HepG2 (cell line): ENCODE results near the gene CTDSP1. TPM values are rescaled to one million over a fixed set of nuclear protein-coding genes. Genes with fewer than 3 reads are reported as not detected.

Source experiments
- ATAC-seq: fragments of 200-7000 bp; cut with Tn5 transposase; 3 replicates; pipeline ENCODE4 v1.9.1; 2020; ENCODE audit warnings: mild to moderate bottlenecking, moderate library complexity
- BruUV-seq: library from RNA; stranded (reverse); fragments of 400-500 nt; replicated peaks from 2 replicates; lab custom pipeline; 2021; lab: Mats Ljungman, UMichigan
- CTCF ChIA-PET: fragments of 300-600 bp; formaldehyde crosslinking; extraction: SDS; loops from one replicate; lab custom pipeline; 2021; ENCODE audit warnings: low total read pairs, inconsistent platforms, low intra/inter-chr PET ratio; lab: Yijun Ruan, JAX
- POLR2A ChIA-PET: fragments of 350-600 bp; sonication (Branson Sonifier 250); formaldehyde crosslinking; loops from one replicate; lab custom pipeline; 2020; ENCODE audit warnings: antibody characterized with exemption, inconsistent platforms; lab: Yijun Ruan, JAX
- DNase-seq: peaks from one replicate; pipeline ENCODE4 v3.0.0-alpha.2; 2015; ENCODE audit warnings: low spot score
- FAIRE-seq: peaks from 3 replicates; lab custom pipeline; 2011; peaks lifted over from hg19 to GRCh38; lab: Jason Lieb, UNC
- H2AFZ ChIP-seq: one replicate; pipeline ENCODE4 v1.6.1; 2011; ENCODE audit warnings: low read length, inconsistent platforms
- H3K27ac ChIP-seq: fragments of 300-600 bp; 3 replicates; pipeline ENCODE4 v1.8.0; 2011; ENCODE audit warnings: mixed run types, mild to moderate bottlenecking, mixed read lengths, low read length, inconsistent platforms; ENCODE audit not compliant: insufficient read depth; ENCODE audit errors: extremely low read length
- H3K27me3 ChIP-seq, 2 experiments: fragments of 200-600 bp in 1 of 2; 2 replicates in 1 of 2; 3 replicates in 1 of 2; pipeline versions ENCODE4 v1.6.0 to v1.8.0; 2011; ENCODE audit warnings: low read length in 2 of 2, mild to moderate bottlenecking in 2 of 2, moderate library complexity in 2 of 2, inconsistent platforms in 1 of 2; ENCODE audit not compliant: insufficient read depth in 2 of 2, control insufficient read depth in 1 of 2
- H3K36me3 ChIP-seq, 2 experiments: fragments of 200-600 bp in 1 of 2; replicated peaks in 1 of 2; 2 replicates in 1 of 2; 3 replicates in 1 of 2; pipeline versions ENCODE4 v1.5.1 to v1.8.0; 2011; ENCODE audit warnings: low read length in 2 of 2, inconsistent platforms in 1 of 2; ENCODE audit not compliant: insufficient read depth in 2 of 2, control insufficient read depth in 1 of 2
- H3K4me1 ChIP-seq: 2 replicates; pipeline ENCODE4 v1.5.1; 2012; ENCODE audit warnings: low read length, inconsistent platforms; ENCODE audit not compliant: insufficient read depth
- H3K4me2 ChIP-seq: 2 replicates; pipeline ENCODE4 v1.6.0; 2011; ENCODE audit warnings: low read depth, low read length, inconsistent platforms
- H3K4me3 ChIP-seq, 3 experiments: fragments of 200-600 bp in 1 of 3; sonication (generic), shearing (Covaris generic) in 1 of 3; replicated peaks in 1 of 3; 2 replicates each; pipeline ENCODE4 v1.5.1; 2011 to 2016; ENCODE audit warnings: low read length in 3 of 3, inconsistent platforms in 2 of 3, low read depth in 2 of 3, mild to moderate bottlenecking in 2 of 3, control low read depth in 1 of 3, mixed read lengths in 1 of 3; ENCODE audit not compliant: insufficient read depth in 1 of 3
- H3K79me2 ChIP-seq: one replicate; pipeline ENCODE4 v1.6.1; 2011; ENCODE audit warnings: low read length, inconsistent platforms; ENCODE audit not compliant: insufficient read depth
- H3K9ac ChIP-seq: 2 replicates; pipeline ENCODE4 v1.6.0; 2011; ENCODE audit warnings: mild to moderate bottlenecking, low read depth, low read length, inconsistent platforms; ENCODE audit not compliant: insufficient read depth
- H3K9me3 ChIP-seq: 2 replicates; pipeline ENCODE4 v1.5.1; 2012; ENCODE audit warnings: mild to moderate bottlenecking, low read length
- H4K20me1 ChIP-seq: 2 replicates; pipeline ENCODE4 v1.6.0; 2011; ENCODE audit warnings: inconsistent platforms, mild to moderate bottlenecking, low read length, moderate library complexity; ENCODE audit not compliant: insufficient read depth
- ATF3 ChIP-seq: sonication (generic); formaldehyde crosslinking; IDR thresholded peaks from 2 replicates; pipeline ENCODE4 v1.4.0; 2020; ENCODE audit warnings: missing genetic modification reagents
- EHMT2 ChIP-seq: fragments of 200-600 bp; sonication (generic); IDR thresholded peaks from 2 replicates; pipeline ENCODE4 v1.7.0; 2017; ENCODE audit warnings: antibody characterized with exemption, low read depth, low read length, borderline replicate concordance
- FOXJ3 ChIP-seq: sonication (generic); formaldehyde crosslinking; IDR thresholded peaks from 2 replicates; pipeline ENCODE4 v1.4.0; 2020; ENCODE audit warnings: missing genetic modification reagents, mild to moderate bottlenecking, borderline replicate concordance
- FOXM1 ChIP-seq: sonication (generic); formaldehyde crosslinking; IDR thresholded peaks from 2 replicates; pipeline ENCODE4 v1.5.0; 2020; ENCODE audit warnings: missing genetic modification reagents
- HOXA9 ChIP-seq: sonication (generic); formaldehyde crosslinking; IDR thresholded peaks from 2 replicates; pipeline ENCODE4 v1.8.1; 2022; ENCODE audit warnings: missing genetic modification reagents, mild to moderate bottlenecking, moderate library complexity, borderline replicate concordance
- LBX2 ChIP-seq: sonication (generic); formaldehyde crosslinking; IDR thresholded peaks from 2 replicates; pipeline ENCODE4 v1.5.0; 2020; ENCODE audit warnings: missing genetic modification reagents, mild to moderate bottlenecking, borderline replicate concordance
- MBD4 ChIP-seq: IDR thresholded peaks from 2 replicates; pipeline ENCODE4 v1.6.1; 2012; ENCODE audit warnings: low read length, inconsistent platforms, borderline replicate concordance
- MTA1 ChIP-seq: sonication (generic); formaldehyde crosslinking; IDR thresholded peaks from 2 replicates; pipeline ENCODE4 v1.4.0; 2020; ENCODE audit warnings: missing genetic modification reagents, mild to moderate bottlenecking, borderline replicate concordance
- ZNF234 ChIP-seq: sonication (generic); formaldehyde crosslinking; conservative IDR thresholded peaks from 2 replicates; pipeline ENCODE4 v1.5.1; 2020; ENCODE audit warnings: mild to moderate bottlenecking, missing genetic modification reagents
- ZNF264 ChIP-seq: sonication (generic); formaldehyde crosslinking; IDR thresholded peaks from 2 replicates; pipeline ENCODE4 v1.4.0; 2020; ENCODE audit warnings: missing genetic modification reagents
- ZNF30 ChIP-seq: sonication (generic); formaldehyde crosslinking; IDR thresholded peaks from 2 replicates; pipeline ENCODE4 v1.5.0; 2020; ENCODE audit warnings: mild to moderate bottlenecking, missing genetic modification reagents
- ZNF484 ChIP-seq: sonication (generic); formaldehyde crosslinking; IDR thresholded peaks from 2 replicates; pipeline ENCODE4 v1.5.1; 2020; ENCODE audit warnings: mild to moderate bottlenecking, low read depth, missing genetic modification reagents, borderline replicate concordance
- ZNF749 ChIP-seq: sonication (generic); formaldehyde crosslinking; IDR thresholded peaks from 2 replicates; pipeline ENCODE4 v1.8.0; 2022; ENCODE audit warnings: mild to moderate bottlenecking, missing genetic modification reagents, moderate library complexity, borderline replicate concordance
- WGBS: methylation state at CpG from one replicate; pipeline ENCODE4 v1.1.6; 2017; ENCODE audit warnings: low lambda C conversion rate; 5-methylcytosine and 5-hydroxymethylcytosine counted together
- in situ Hi-C: cut with HindIII; loops from 2 replicates; pipeline ENCODE4 v1.10.0; 2017; ENCODE audit warnings: low pct_unique_long_range_greater_than_20kb; ENCODE audit not compliant: extremely low pct_ligation_motif_present
- intact Hi-C: fragments of 100-400 bp; cut with micrococcal nuclease; formaldehyde crosslinking; loops from one replicate; pipeline ENCODE4 v1.10.0; 2022; ENCODE audit not compliant: unreplicated experiment
- polyA plus RNA-seq, 8 experiments: library from polyadenylated mRNA; depleted of rRNA in 3 of 8; stranded (reverse) in 7 of 8; unstranded in 1 of 8; fragments of >200 nt; fragmentation: Illumina TruSeq in 4 of 8; extraction: Trizol in 4 of 8; gene quantifications; 2 replicates each; pipeline versions ENCODE4 v1.2.1 to v1.2.3, GENCODE V29; 2011 to 2016; ENCODE audit warnings: low read depth in 4 of 8, missing spikeins in 1 of 8, mixed read lengths in 1 of 8; ENCODE audit not compliant: insufficient read depth in 1 of 8
- total RNA-seq, 5 experiments: library from RNA; depleted of rRNA; stranded (reverse); fragments of >200 nt; fragmentation: Illumina TruSeq; extraction: Trizol; gene quantifications; 2 replicates each; pipeline ENCODE4 v1.2.3, GENCODE V29; 2016; ENCODE audit warnings: low read depth in 1 of 5
- TF ChIP-seq, protein P1 (sequence below): sonication (generic); formaldehyde crosslinking; IDR thresholded peaks from 2 replicates; pipeline ENCODE4 v1.5.0; 2020; ENCODE audit warnings: missing genetic modification reagents, mild to moderate bottlenecking, borderline replicate concordance

Gene CTDSP1
- total and polyA plus RNA-seq, 2 of the 13 experiments (the other 11 are each of a cell fraction or from before 2014, with no cell fraction given): 91.0 to 268 TPM

GRCh38 chr2:218366621-218367414 lies 32.9 kb upstream of the CTDSP1 start:
- peak; percentile 99 for TF ChIP-seq ZNF264
- TF ChIP-seq ZNF749 (CRISPR knock-in tag): no peak
- TF ChIP-seq, all 625 proteins: peak for 1
- H3K27ac ChIP-seq: no peak overlapping the region
- H3K4me2 ChIP-seq: no peak overlapping the region
- H3K4me1 ChIP-seq: peaks cover 45% of the 10 kb centered on the region
- no peaks in the 10 kb centered on the region for H3K79me2 ChIP-seq
- H4K20me1 ChIP-seq: no peaks in the 10 kb centered on the region
- DNase-seq: no peak
- in situ Hi-C loops: no loop called here
- no peaks in the 10 kb centered on the region for H3K36me3 ChIP-seq
- no peak overlapping the region for H2AFZ ChIP-seq
- H3K27me3 ChIP-seq: peaks cover 2% of the 10 kb centered on the region in 2 experiments; a peak in 3 of 5 replicates
- intact Hi-C loops: no loop called here
- H3K4me3 ChIP-seq: no peak overlapping the region
- ChIA-PET POLR2A (no interaction called here), CTCF (no interaction called here)
- BruUV-seq: no TSS peak
- WGBS: 63% methylated on average over 9 of the region's 9 CpGs
- ATAC-seq: no peak
- no peaks in the 10 kb centered on the region for H3K9me3 ChIP-seq
- H3K9ac ChIP-seq: no peak overlapping the region
- no peak for FAIRE-seq

DNA sequence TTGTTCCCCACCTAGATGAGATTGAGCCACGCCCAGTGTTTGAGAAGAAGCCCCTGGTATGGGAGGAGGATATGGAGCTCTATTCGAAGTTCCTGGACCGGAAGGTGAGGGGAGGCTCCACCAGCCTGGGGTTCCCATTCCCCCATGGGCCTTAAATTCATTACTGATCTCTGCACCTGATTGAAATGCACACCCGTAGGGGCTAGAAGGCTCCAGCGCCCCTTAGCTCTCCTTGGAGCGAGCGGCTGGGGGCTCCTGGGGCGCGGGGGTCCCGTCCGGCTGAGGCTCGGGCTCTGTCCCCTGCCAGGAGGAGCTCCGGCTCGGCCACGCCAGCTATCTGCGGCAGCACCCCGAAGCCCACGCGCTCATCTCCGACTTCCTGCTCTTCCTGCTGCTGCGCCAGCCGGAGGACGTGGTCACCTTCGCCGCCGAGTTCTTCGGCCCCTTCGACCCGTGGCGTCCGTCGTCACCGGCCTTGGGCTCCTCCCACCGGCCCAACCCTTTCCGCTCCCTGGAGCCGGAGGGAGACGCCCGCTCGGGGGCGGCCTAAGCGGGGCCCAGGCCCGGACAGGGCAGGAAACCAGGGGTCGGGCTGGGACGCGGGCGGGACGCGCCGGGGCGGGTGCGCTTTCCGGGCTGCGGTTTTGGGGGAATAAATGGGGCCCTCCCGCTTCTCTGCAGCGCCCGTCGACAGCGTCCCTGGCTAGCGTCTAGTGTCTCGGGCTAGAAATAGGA lies 32.1 kb upstream of the CTDSP1 start:
- no TSS peak for BruUV-seq
- in situ Hi-C loops (no loop called here), intact Hi-C loops (no loop called here)
- DNase-seq (no peak), FAIRE-seq (no peak), ATAC-seq (no peak)
- Histone ChIP-seq H3K36me3 (no peaks in the 10 kb centered on the region), H3K79me2 (no peaks in the 10 kb centered on the region), H4K20me1 (no peaks in the 10 kb centered on the region), H2AFZ (no peak overlapping the region), H3K27me3 (peaks cover 2% of the 10 kb centered on the region in 2 experiments; a peak in 3 of 5 replicates), H3K4me2 (no peak overlapping the region), H3K9ac (no peak overlapping the region), H3K27ac (no peak overlapping the region), H3K4me3 (no peak overlapping the region), H3K4me1 (peaks cover 46% of the 10 kb centered on the region), H3K9me3 (no peaks in the 10 kb centered on the region)
- WGBS: 83% methylated on average over 59 of the region's 60 CpGs
- ChIA-PET CTCF (no interaction called here), POLR2A (no interaction called here)
- TF ChIP-seq, protein P1, sequence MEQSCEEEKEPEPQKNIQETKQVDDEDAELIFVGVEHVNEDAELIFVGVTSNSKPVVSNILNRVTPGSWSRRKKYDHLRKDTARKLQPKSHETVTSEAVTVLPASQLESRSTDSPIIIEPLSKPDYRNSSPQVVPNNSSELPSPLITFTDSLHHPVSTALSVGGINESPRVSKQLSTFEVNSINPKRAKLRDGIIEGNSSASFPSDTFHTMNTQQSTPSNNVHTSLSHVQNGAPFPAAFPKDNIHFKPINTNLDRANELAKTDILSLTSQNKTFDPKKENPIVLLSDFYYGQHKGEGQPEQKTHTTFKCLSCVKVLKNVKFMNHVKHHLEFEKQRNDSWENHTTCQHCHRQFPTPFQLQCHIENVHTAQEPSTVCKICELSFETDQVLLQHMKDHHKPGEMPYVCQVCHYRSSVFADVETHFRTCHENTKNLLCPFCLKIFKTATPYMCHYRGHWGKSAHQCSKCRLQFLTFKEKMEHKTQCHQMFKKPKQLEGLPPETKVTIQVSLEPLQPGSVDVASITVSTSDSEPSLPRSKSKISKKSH: no peak
- TF ChIP-seq FOXM1 (CRISPR knock-in tag) (no peak), LBX2 (CRISPR knock-in tag) (no peak), HOXA9 (CRISPR knock-in tag) (no peak), MBD4 (no peak), EHMT2 (no peak), ZNF484 (CRISPR knock-in tag) (no peak), FOXJ3 (no peak), MTA1 (CRISPR knock-in tag) (no peak), ZNF749 (CRISPR knock-in tag) (no peak), ZNF30 (CRISPR knock-in tag) (no peak), ATF3 (CRISPR knock-in tag) (no peak), ZNF234 (CRISPR knock-in tag) (no peak)
